Thyroid gland (tissue), 4 donors: ENCODE results near the gene CACNA1H.

ENCODE experiments used
- POLR2A ChIP-seq, 2 donors: fragments of 450-650 bp; IDR thresholded peaks; one replicate each; pipeline ENCODE4 v1.6.1; 2017; ENCODE audit warnings: antibody characterized with exemption in 2 of 2, mild to moderate bottlenecking in 2 of 2, moderate library complexity in 1 of 2
- TF ChIP-seq, protein P1 (sequence below), 6 experiments: fragments of 200-600 bp in 3 of 6; fragments of 450-650 bp in 3 of 6; sonication (generic) in 3 of 6; IDR thresholded peaks; one replicate each; pipeline ENCODE4 v1.5.1; 2016 to 2019; ENCODE audit warnings: antibody characterized with exemption in 6 of 6, mild to moderate bottlenecking in 2 of 6, inconsistent platforms in 1 of 6, moderate library complexity in 1 of 6

DNA sequence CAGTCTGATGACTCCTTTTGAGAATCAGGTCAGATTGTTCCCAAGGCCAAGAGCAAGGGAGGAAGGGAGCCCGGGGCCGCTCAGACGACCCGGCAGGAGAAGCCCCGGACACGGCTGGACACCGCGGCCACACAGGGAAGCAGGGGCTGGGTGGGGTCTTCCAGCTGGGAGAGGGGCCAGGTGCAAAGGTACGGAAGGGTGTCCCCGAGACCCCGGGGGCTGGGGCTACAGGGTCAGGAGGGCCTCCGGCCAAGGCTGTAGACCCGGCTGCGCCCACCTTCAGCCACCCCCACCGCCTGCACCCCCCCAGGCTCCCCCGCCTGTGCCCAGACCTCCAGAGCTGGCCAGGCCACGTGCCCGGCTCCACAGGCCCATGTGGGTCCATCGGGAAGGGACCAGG is 35.0 kb upstream of the CACNA1H start:
- TF ChIP-seq, protein P1, sequence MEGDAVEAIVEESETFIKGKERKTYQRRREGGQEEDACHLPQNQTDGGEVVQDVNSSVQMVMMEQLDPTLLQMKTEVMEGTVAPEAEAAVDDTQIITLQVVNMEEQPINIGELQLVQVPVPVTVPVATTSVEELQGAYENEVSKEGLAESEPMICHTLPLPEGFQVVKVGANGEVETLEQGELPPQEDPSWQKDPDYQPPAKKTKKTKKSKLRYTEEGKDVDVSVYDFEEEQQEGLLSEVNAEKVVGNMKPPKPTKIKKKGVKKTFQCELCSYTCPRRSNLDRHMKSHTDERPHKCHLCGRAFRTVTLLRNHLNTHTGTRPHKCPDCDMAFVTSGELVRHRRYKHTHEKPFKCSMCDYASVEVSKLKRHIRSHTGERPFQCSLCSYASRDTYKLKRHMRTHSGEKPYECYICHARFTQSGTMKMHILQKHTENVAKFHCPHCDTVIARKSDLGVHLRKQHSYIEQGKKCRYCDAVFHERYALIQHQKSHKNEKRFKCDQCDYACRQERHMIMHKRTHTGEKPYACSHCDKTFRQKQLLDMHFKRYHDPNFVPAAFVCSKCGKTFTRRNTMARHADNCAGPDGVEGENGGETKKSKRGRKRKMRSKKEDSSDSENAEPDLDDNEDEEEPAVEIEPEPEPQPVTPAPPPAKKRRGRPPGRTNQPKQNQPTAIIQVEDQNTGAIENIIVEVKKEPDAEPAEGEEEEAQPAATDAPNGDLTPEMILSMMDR (IDR thresholded peaks at IDR 0.05) = no peak
- no peak for TF ChIP-seq POLR2A (IDR thresholded peaks at IDR 0.05)
